PC-9 (cell line): Measurements from ENCODE around the gene ADAP1.

Experiments
- EZH2 ChIP-seq: fragments of 200-600 bp; sonication (generic); IDR thresholded peaks from 2 replicates; pipeline ENCODE4 v1.8.0; 2017; ENCODE audit warnings: antibody characterized with exemption, low read depth
- TF ChIP-seq, protein P1 (sequence below): fragments of 200-600 bp; sonication (generic); conservative IDR thresholded peaks from 2 replicates; pipeline ENCODE4 v1.6.1; 2017; ENCODE audit warnings: mixed run types, antibody characterized with exemption, mild to moderate bottlenecking, moderate library complexity

DNA sequence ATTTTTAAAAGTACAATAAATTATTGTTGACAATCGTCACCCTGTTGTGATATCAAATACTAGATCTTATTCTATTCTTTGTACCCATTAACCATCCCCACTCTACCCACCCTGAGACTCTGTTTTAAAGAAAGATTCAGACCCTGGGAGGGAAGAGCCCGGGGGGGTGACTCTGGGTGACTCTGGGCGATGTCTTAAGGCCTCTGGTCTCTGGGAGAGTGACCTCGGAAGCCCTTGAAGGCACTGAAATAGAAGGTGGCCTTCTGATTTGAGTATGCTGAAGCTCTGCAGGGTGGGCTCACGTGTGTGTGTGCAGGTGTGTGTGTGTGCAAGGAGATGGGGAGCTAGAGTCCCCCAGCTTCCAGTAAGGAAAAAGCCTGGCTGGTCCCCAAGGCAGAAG, 9.7 kb downstream of the ADAP1 start:
- TF ChIP-seq, protein P1, sequence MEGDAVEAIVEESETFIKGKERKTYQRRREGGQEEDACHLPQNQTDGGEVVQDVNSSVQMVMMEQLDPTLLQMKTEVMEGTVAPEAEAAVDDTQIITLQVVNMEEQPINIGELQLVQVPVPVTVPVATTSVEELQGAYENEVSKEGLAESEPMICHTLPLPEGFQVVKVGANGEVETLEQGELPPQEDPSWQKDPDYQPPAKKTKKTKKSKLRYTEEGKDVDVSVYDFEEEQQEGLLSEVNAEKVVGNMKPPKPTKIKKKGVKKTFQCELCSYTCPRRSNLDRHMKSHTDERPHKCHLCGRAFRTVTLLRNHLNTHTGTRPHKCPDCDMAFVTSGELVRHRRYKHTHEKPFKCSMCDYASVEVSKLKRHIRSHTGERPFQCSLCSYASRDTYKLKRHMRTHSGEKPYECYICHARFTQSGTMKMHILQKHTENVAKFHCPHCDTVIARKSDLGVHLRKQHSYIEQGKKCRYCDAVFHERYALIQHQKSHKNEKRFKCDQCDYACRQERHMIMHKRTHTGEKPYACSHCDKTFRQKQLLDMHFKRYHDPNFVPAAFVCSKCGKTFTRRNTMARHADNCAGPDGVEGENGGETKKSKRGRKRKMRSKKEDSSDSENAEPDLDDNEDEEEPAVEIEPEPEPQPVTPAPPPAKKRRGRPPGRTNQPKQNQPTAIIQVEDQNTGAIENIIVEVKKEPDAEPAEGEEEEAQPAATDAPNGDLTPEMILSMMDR: no peak
- no peak for TF ChIP-seq EZH2
